BLaER1 treated with 17β-estradiol and CSF1 and Interleukin-3, amounts not matched to agents 10 nM and 100 nM (cell line): ENCODE measurements around the gene SERPINB13.

Experiments
- H3K27ac ChIP-seq, 11 experiments: shearing (Covaris generic); formaldehyde crosslinking; 2 replicates each; pipeline ENCODE4 v1.8.1; 2022
- H3K27me3 ChIP-seq, 11 experiments: shearing (Covaris generic); formaldehyde crosslinking; 2 replicates each; pipeline ENCODE4 v1.8.1; 2022
- H3K36me3 ChIP-seq, 11 experiments: shearing (Covaris generic); formaldehyde crosslinking; 2 replicates each; pipeline ENCODE4 v1.8.1; 2022
- H3K4me1 ChIP-seq, 10 experiments: shearing (Covaris generic); formaldehyde crosslinking; 2 replicates each; pipeline ENCODE4 v1.8.1; 2022
- H3K4me2 ChIP-seq, 11 experiments: shearing (Covaris generic); formaldehyde crosslinking; 2 replicates each; pipeline ENCODE4 v1.8.1; 2022
- H3K4me3 ChIP-seq, 10 experiments: shearing (Covaris generic); formaldehyde crosslinking; 2 replicates each; pipeline ENCODE4 v1.8.1; 2022
- H3K9ac ChIP-seq, 11 experiments: shearing (Covaris generic); formaldehyde crosslinking; 2 replicates each; pipeline ENCODE4 v1.8.1; 2022
- H3K9me3 ChIP-seq, 11 experiments: shearing (Covaris generic); formaldehyde crosslinking; replicated peaks in 1 of 11; 2 replicates each; pipeline ENCODE4 v1.8.1; 2022
- H4K20me1 ChIP-seq, 11 experiments: shearing (Covaris generic); formaldehyde crosslinking; 2 replicates each; pipeline ENCODE4 v1.8.1; 2022
- Cebpa-rat ChIP-seq, 11 experiments: shearing (Covaris generic); IDR thresholded peaks; 2 replicates each; pipeline ENCODE4 v1.8.1; 2022

SERPINB13 gene

GRCh38 chr18:63586966-63587365, at the start of gene SERPINB13:
SERPINB13 (plus strand) TSS chr18:63587343; CDS start chr18:63588668, 1,325 bp downstream.
- TF ChIP-seq Cebpa-rat (IDR thresholded peaks at IDR 0.05), result no peak
- Histone ChIP-seq H3K9ac (no peak within 1 kb of the TSS), H3K9me3 (peaks cover 0 to 13% (median 6%) of the 10 kb centered on the region in 11 experiments; a peak in 7 of 22 replicates), H3K27ac (no peak within 1 kb of the TSS), H4K20me1 (no peaks in the 10 kb centered on the region), H3K27me3 (no peaks in the 10 kb centered on the region), H3K4me2 (no peak within 1 kb of the TSS), H3K4me1 (peaks cover 0 to 26% (median 2%) of the 10 kb centered on the region in 10 experiments; a peak in 8 of 20 replicates), H3K36me3 (no peaks in the 10 kb centered on the region), H3K4me3 (no peak within 1 kb of the TSS)

GRCh38 chr18:63539904-63540510, 47.1 kb upstream of the SERPINB13 start:
- TF ChIP-seq Cebpa-rat (IDR thresholded peaks at IDR 0.05), result no peak
- Histone ChIP-seq H3K36me3 (no peaks in the 10 kb centered on the region), H3K4me3 (no peak overlapping the region), H3K27ac (no peak overlapping the region), H3K27me3 (no peaks in the 10 kb centered on the region), H3K4me1 (no peaks in the 10 kb centered on the region), H3K9me3 (peaks cover 0 to 4% (median 0%) of the 10 kb centered on the region in 11 experiments; a peak in 1 of 22 replicates), H3K9ac (no peak overlapping the region), H4K20me1 (no peaks in the 10 kb centered on the region), H3K4me2 (no peak overlapping the region)

- H3K36me3 ChIP-seq, result no peaks in the 10 kb centered on the region
- H3K4me1 ChIP-seq, result no peaks in the 10 kb centered on the region
- TF ChIP-seq Cebpa-rat (IDR thresholded peaks at IDR 0.05), result no peak
- no peaks in the 10 kb centered on the region for H4K20me1 ChIP-seq
- H3K4me3 ChIP-seq, result no peak within 1 kb of the TSS
- peaks cover 0 to 4% (median 0%) of the 10 kb centered on the region in 11 experiments; a peak in 1 of 22 replicates for H3K9me3 ChIP-seq
- no peaks in the 10 kb centered on the region for H3K27me3 ChIP-seq
- no peak within 1 kb of the TSS for H3K9ac ChIP-seq
- no peak within 1 kb of the TSS for H3K4me2 ChIP-seq
- no peak within 1 kb of the TSS for H3K27ac ChIP-seq
Observed at GRCh38 chr18:63542069-63542468, 45.1 kb upstream of the SERPINB13 start, which contains the start of gene SERPINB12. SERPINB12 (plus strand) TSS chr18:63542369; CDS start chr18:63556160, 13,791 bp downstream.

- no peak for TF ChIP-seq Cebpa-rat (IDR thresholded peaks at IDR 0.05)
- Histone ChIP-seq H3K9ac (no peak overlapping the region), H3K36me3 (no peaks in the 10 kb centered on the region), H3K9me3 (no peaks in the 10 kb centered on the region), H3K4me1 (no peaks in the 10 kb centered on the region), H4K20me1 (no peaks in the 10 kb centered on the region), H3K27me3 (no peaks in the 10 kb centered on the region), H3K4me2 (no peak overlapping the region), H3K27ac (no peak overlapping the region), H3K4me3 (no peak overlapping the region)
Observed at GRCh38 chr18:63544017-63544416, 43.1 kb upstream of the SERPINB13 start.

- no peaks in the 10 kb centered on the region for H3K4me1 ChIP-seq
- H3K9ac ChIP-seq, result no peak overlapping the region
- no peak overlapping the region for H3K4me2 ChIP-seq
- H3K4me3 ChIP-seq, result no peak overlapping the region
- no peaks in the 10 kb centered on the region for H3K27me3 ChIP-seq
- H3K9me3 ChIP-seq, result no peaks in the 10 kb centered on the region
- H3K27ac ChIP-seq, result no peak overlapping the region
- H4K20me1 ChIP-seq, result no peaks in the 10 kb centered on the region
- no peak for TF ChIP-seq Cebpa-rat (IDR thresholded peaks at IDR 0.05)
- no peaks in the 10 kb centered on the region for H3K36me3 ChIP-seq
Observed at GRCh38 chr18:63545000-63545399, 42.1 kb upstream of the SERPINB13 start.

- Histone ChIP-seq H3K4me3 (no peak overlapping the region), H3K4me1 (peaks cover 18 to 38% (median 30%) of the 10 kb centered on the region in 10 experiments), H3K27me3 (no peaks in the 10 kb centered on the region), H4K20me1 (no peaks in the 10 kb centered on the region), H3K9me3 (peaks cover 6 to 10% (median 7%) of the 10 kb centered on the region in 11 experiments; a peak in 15 of 22 replicates), H3K36me3 (no peaks in the 10 kb centered on the region; a peak in 1 of 22 replicates), H3K27ac (no peak overlapping the region), H3K4me2 (no peak overlapping the region), H3K9ac (no peak overlapping the region)
- no peak for TF ChIP-seq Cebpa-rat (IDR thresholded peaks at IDR 0.05)
Observed at GRCh38 chr18:63550068-63550467, 37.1 kb upstream of the SERPINB13 start.

GRCh38 chr18:63551769-63552168, 35.4 kb upstream of the SERPINB13 start:
- Histone ChIP-seq H3K27ac (peak overlapping the region in 5 of 11 experiments; percentile 9 to 78 (median 66); a peak in 6 of 22 replicates), H3K36me3 (no peaks in the 10 kb centered on the region; a peak in 1 of 22 replicates), H3K4me2 (peak overlapping the region in 9 of 11 experiments; percentile 6 to 83 (median 35); a peak in 14 of 22 replicates), H3K9ac (no peak overlapping the region), H3K4me1 (peaks cover 18 to 38% (median 31%) of the 10 kb centered on the region in 10 experiments), H4K20me1 (no peaks in the 10 kb centered on the region), H3K9me3 (peaks cover 11 to 22% (median 17%) of the 10 kb centered on the region in 11 experiments; a peak in 16 of 22 replicates), H3K27me3 (no peaks in the 10 kb centered on the region), H3K4me3 (no peak overlapping the region)
- TF ChIP-seq Cebpa-rat (IDR thresholded peaks at IDR 0.05), result no peak

GRCh38 chr18:63552581-63552980, 34.6 kb upstream of the SERPINB13 start:
- TF ChIP-seq Cebpa-rat (IDR thresholded peaks at IDR 0.05), result no peak
- Histone ChIP-seq H3K4me1 (peaks cover 18 to 38% (median 31%) of the 10 kb centered on the region in 10 experiments), H3K9me3 (peaks cover 11 to 22% (median 17%) of the 10 kb centered on the region in 11 experiments; a peak in 16 of 22 replicates), H3K4me3 (peak overlapping the region in 1 of 10 experiments; percentile 20; a peak in 4 of 20 replicates), H3K27ac (peak overlapping the region in 10 of 11 experiments; percentile 21 to 78 (median 66); a peak in 20 of 22 replicates), H3K27me3 (no peaks in the 10 kb centered on the region), H4K20me1 (no peaks in the 10 kb centered on the region), H3K9ac (peak overlapping the region in 8 of 11 experiments; percentile 20 to 66 (median 42); a peak in 11 of 22 replicates), H3K4me2 (peak overlapping the region; percentile 55 to 83 (median 69); a peak in 21 of 22 replicates), H3K36me3 (no peaks in the 10 kb centered on the region; a peak in 1 of 22 replicates)

GRCh38 chr18:63553081-63553480, 34.1 kb upstream of the SERPINB13 start:
- no peaks in the 10 kb centered on the region; a peak in 1 of 22 replicates for H3K36me3 ChIP-seq
- peaks cover 18 to 38% (median 31%) of the 10 kb centered on the region in 10 experiments for H3K4me1 ChIP-seq
- peak overlapping the region in 8 of 11 experiments; percentile 20 to 66 (median 42); a peak in 12 of 22 replicates for H3K9ac ChIP-seq
- H3K4me3 ChIP-seq, result peak overlapping the region in 1 of 10 experiments; percentile 20; a peak in 4 of 20 replicates
- H3K27me3 ChIP-seq, result no peaks in the 10 kb centered on the region
- H4K20me1 ChIP-seq, result no peaks in the 10 kb centered on the region
- H3K4me2 ChIP-seq, result peak overlapping the region; percentile 55 to 83 (median 69); a peak in 21 of 22 replicates
- peak overlapping the region in 10 of 11 experiments; percentile 33 to 78 (median 66); a peak in 20 of 22 replicates for H3K27ac ChIP-seq
- H3K9me3 ChIP-seq, result peaks cover 11 to 22% (median 17%) of the 10 kb centered on the region in 11 experiments; a peak in 16 of 22 replicates
- no peak for TF ChIP-seq Cebpa-rat (IDR thresholded peaks at IDR 0.05)
